Activated CD4-positive, alpha-beta T cell treated with anti-CD3 and anti-CD28 coated beads for 36 hours (primary cell): ENCODE data around the gene PLLP. TPM values are rescaled to one million over a fixed set of nuclear protein-coding genes. Genes with fewer than 3 reads are reported as not detected.

Experiments
- ATAC-seq: fragments of 200-7000 bp; cut with Tn5 transposase; one replicate; pipeline ENCODE4 v1.10.0; 2021; ENCODE audit warnings: mild to moderate bottlenecking, moderate library complexity
- CTCF ChIA-PET: fragments of 350-600 bp; sonication (Branson Sonifier 250); formaldehyde crosslinking; loops from one replicate; lab custom pipeline; 2021; ENCODE audit warnings: antibody characterized with exemption; lab: Charles Lee
- POLR2A ChIA-PET: fragments of 350-600 bp; sonication (Branson Sonifier 250); formaldehyde crosslinking; loops from one replicate; lab custom pipeline; 2021; ENCODE audit warnings: antibody characterized with exemption, inconsistent platforms; lab: Charles Lee
- DNase-seq: peaks from one replicate; pipeline ENCODE4 v3.0.0-alpha.2; 2020
- H3K27ac Mint-ChIP-seq: one replicate; pipeline ENCODE4 v1.8.0; 2021; ENCODE audit warnings: mixed read lengths
- H3K27me3 Mint-ChIP-seq: one replicate; pipeline ENCODE4 v1.8.0; 2021; ENCODE audit warnings: mixed read lengths
- H3K36me3 Mint-ChIP-seq: one replicate; pipeline ENCODE4 v1.8.0; 2021; ENCODE audit warnings: low read depth, mixed read lengths
- H3K4me1 Mint-ChIP-seq: one replicate; pipeline ENCODE4 v1.8.0; 2021; ENCODE audit warnings: mixed read lengths
- H3K4me3 Mint-ChIP-seq: one replicate; pipeline ENCODE4 v1.8.0; 2021; ENCODE audit warnings: mild to moderate bottlenecking, moderate library complexity, mixed read lengths
- H3K9me3 Mint-ChIP-seq: one replicate; pipeline ENCODE4 v1.8.0; 2021; ENCODE audit warnings: low read depth, mixed read lengths
- intact Hi-C, 2 experiments: fragments of 100-400 bp; cut with DNase I in 1 of 2; cut with micrococcal nuclease in 1 of 2; formaldehyde crosslinking; loops; one replicate each; pipeline versions ENCODE4 v1.14.2 to v1.15.1; 2022 to 2024; cut with DNase I, micrococcal nuclease
- total RNA-seq, 2 experiments: library from RNA; stranded (reverse); gene quantifications; one replicate each; pipeline ENCODE4 v1.2.3, GENCODE V29; 2021

The PLLP gene
- total RNA-seq, 2 experiments from 2014 or later: 0.30 to 0.33 TPM

DNA sequence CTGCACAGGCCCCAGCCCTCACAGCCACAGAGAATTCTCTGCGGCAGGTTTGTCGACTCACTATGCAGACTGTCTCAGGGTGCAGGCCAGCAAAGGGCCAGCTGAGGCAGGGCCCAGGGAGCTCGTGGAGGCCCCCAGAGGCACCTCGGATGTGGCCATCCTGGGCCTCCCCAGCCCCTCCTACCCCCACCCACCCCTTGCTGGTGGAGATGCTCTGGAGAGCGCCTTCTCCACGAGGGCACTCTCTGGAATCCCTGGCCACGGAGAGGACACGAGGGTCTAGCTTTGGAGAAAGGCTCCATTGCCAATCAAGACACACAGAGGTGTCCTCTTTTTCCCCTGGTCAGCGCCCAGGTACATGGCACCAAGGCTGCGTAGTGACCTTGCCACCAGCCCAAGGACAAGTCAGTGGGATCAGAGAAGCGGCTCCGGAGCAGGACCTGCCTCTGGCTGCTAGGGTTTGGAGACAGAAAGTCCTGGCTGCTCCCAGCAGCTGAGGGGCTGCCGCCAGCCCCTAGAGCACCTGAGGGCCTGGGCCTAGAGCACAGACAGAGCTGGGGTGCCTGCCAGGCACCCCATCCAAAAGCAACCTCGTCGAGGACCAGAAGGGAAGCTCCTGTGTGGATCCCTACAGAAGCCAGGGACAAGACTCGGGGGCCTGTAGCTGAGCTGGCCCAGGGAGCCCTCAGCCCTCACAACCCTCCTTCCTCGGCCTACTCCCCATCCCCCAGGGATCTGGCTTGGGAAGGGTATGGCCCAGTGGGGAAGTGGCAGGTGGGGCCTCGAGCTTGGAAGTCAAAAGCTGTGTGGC, 20.7 kb downstream of the PLLP start:
- CTCF ChIA-PET: interaction anchor here (0.5 to 0.6 kb wide), 2 partner anchors 73 to 169 kb away, joined by 3 read pairs; no protein-coding TSS in a partner anchor
- no peak overlapping the region for H3K27ac Mint-ChIP-seq
- POLR2A ChIA-PET: no interaction called here
- H3K36me3 Mint-ChIP-seq: no peaks in the 10 kb centered on the region
- intact Hi-C loops: no loop called here
- H3K27me3 Mint-ChIP-seq: no peaks in the 10 kb centered on the region
- no peak for ATAC-seq
- no peaks in the 10 kb centered on the region for H3K9me3 Mint-ChIP-seq
- DNase-seq: no peak
- H3K4me3 Mint-ChIP-seq: no peak overlapping the region
- H3K4me1 Mint-ChIP-seq: peaks cover 55% of the 10 kb centered on the region

DNA sequence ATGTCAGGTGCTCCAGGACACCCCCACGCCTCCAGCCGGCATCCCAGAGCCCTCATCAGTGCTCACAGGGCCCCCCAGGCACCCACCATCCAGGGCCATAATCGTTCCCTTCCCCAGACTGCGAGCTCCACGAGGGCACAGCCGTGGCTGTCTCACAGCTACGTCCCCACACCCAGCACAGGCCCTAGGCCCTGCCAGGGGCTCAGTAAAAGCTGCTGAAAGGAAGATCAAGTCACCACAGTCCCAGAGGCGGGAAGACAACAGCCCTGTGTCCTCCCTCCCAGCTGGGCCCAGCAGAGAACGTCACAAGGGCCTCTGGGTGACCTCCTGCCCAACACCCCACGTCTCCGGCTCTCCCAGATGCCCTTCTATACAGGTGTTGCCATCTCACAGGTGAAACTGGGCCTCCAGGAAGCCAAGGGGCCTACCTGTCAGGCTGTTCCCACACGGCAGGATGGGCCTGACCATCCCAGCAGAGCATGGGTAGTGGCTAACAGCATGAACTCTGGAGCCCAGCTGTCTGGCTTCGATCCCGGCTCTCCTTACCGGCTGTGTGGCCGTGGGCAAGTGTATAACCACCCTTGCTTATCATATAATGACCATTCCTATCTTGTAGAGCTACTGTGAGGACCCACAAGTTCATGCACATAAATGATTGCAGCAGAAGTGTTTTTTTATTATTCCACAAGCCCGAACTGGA, 21.5 kb downstream of the PLLP start:
- DNase-seq (no peak), ATAC-seq (no peak)
- ChIA-PET CTCF (no interaction called here), POLR2A (no interaction called here)
- Mint-ChIP-seq H3K27me3 (no peaks in the 10 kb centered on the region), H3K27ac (no peak overlapping the region), H3K4me3 (no peak overlapping the region), H3K9me3 (no peaks in the 10 kb centered on the region), H3K36me3 (no peaks in the 10 kb centered on the region), H3K4me1 (peaks cover 47% of the 10 kb centered on the region)
- intact Hi-C loops: no loop called here

DNA sequence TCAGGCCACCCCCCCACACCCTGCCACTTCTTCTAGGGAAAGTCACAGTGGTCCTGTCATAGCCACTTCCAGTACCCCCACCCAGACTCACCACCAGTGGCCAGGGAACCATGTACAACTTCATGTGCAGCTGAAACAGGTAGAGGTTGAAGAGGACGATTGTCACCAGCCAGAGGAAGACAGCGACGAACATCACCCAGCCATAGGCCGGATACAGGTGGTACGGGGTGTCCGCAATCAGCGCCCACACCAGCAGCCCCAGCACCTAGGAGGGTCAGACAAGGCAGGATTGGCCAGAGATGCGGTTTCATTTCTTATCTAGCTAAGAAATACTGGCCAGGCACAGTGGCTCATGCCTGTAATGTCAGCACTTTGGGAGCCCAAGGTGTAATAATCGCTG, 22.7 kb downstream of the PLLP start:
- H3K36me3 Mint-ChIP-seq: no peaks in the 10 kb centered on the region
- H3K4me3 Mint-ChIP-seq: no peak overlapping the region
- no peak for DNase-seq
- POLR2A ChIA-PET: interaction anchor here (1.3 kb wide), 1 partner anchor 11 kb away, joined by 3 read pairs; no protein-coding TSS in a partner anchor
- peaks cover 36% of the 10 kb centered on the region for H3K4me1 Mint-ChIP-seq
- no peaks in the 10 kb centered on the region for H3K27me3 Mint-ChIP-seq
- H3K27ac Mint-ChIP-seq: no peak overlapping the region
- no peak for ATAC-seq
- intact Hi-C loops: no loop called here
- H3K9me3 Mint-ChIP-seq: no peaks in the 10 kb centered on the region
- CTCF ChIA-PET: no interaction called here

DNA sequence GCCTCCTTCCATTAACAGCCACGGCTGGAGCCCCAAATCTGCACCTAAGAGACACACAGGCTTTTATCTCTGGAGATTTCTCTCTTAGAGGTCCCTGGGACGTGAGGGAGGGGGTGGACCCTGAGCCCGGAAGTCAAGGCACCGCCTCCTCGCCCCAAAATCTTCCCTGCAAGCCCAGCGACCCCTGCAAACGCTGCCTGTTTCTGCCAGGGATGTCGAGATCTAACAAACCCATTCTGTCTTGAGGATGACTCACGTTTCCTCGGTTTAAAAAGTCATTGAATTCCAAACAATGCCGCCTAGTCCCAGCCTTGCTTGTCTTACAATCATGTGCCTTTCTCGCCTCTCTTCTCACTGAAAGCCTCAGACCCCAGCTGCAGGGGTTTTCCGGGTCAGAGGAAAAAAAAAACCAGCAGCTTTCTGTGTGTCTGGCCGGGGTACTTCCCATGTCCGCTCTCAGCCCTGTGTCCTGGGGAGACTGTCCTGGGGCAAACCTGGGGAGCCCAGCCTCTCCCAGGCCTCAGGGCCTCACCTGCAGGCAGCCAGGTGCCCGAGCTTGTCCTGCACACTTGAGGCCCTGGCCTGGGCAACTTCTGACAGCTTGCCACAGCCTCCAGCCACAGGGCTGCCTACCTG, 24.1 kb downstream of the PLLP start:
- no peaks in the 10 kb centered on the region for H3K9me3 Mint-ChIP-seq
- peak overlapping the region; percentile 82 for H3K27ac Mint-ChIP-seq
- intact Hi-C loops: no loop called here
- no peaks in the 10 kb centered on the region for H3K27me3 Mint-ChIP-seq
- peak overlapping the region; percentile 21 for H3K4me3 Mint-ChIP-seq
- peak; percentile 63 for ATAC-seq
- peaks cover 23% of the 10 kb centered on the region for H3K4me1 Mint-ChIP-seq
- H3K36me3 Mint-ChIP-seq: no peaks in the 10 kb centered on the region
- DNase-seq: peak; percentile 30
- CTCF ChIA-PET: interaction anchor here (0.6 to 1.4 kb wide), 3 partner anchors 8 to 152 kb away, joined by 3 read pairs; no protein-coding TSS in a partner anchor
- POLR2A ChIA-PET: interaction anchor here (1.3 kb wide), 1 partner anchor 10 kb away, joined by 3 read pairs; no protein-coding TSS in a partner anchor

DNA sequence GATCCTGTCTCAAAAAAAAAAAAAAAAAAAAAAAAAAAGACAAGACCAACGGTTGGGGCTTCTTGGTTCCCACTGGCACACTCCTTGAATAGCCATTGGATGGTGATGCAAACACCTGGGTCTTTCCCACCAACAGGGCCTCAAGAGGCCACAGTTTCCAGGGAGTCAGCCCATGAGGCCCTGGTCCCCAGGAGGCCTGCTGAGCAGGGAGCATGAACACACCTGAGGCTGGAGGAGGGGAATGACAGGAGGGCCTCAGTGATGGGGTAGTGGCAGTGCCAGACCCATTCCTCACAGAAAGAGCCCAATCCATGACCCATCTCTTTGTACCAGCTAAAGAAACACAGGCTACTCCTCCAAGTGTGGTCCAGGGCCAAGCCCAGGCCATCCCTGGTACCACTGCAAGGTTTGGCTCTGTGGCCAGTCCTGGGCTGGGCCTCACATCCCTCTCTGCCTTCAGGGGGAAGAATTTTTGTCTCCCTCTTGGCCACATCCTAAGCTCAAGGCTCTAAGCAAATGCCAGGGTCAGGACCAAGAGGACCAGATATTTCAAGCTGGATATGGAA, 25.5 kb downstream of the PLLP start:
- Mint-ChIP-seq H3K4me1 (peaks cover 15% of the 10 kb centered on the region), H3K9me3 (no peaks in the 10 kb centered on the region), H3K27me3 (no peaks in the 10 kb centered on the region), H3K4me3 (no peak overlapping the region), H3K36me3 (no peaks in the 10 kb centered on the region), H3K27ac (no peak overlapping the region)
- ATAC-seq (no peak), DNase-seq (no peak)
- CTCF ChIA-PET: interaction anchor here (1.1 kb wide), 1 partner anchor 9 kb away, joined by 3 read pairs; no protein-coding TSS in a partner anchor
- POLR2A ChIA-PET: interaction anchor here (0.6 to 0.7 kb wide), 3 partner anchors 10 to 64 kb away, joined by 3 to 4 read pairs (median 3); no protein-coding TSS in a partner anchor
- intact Hi-C loops: no loop called here

DNA sequence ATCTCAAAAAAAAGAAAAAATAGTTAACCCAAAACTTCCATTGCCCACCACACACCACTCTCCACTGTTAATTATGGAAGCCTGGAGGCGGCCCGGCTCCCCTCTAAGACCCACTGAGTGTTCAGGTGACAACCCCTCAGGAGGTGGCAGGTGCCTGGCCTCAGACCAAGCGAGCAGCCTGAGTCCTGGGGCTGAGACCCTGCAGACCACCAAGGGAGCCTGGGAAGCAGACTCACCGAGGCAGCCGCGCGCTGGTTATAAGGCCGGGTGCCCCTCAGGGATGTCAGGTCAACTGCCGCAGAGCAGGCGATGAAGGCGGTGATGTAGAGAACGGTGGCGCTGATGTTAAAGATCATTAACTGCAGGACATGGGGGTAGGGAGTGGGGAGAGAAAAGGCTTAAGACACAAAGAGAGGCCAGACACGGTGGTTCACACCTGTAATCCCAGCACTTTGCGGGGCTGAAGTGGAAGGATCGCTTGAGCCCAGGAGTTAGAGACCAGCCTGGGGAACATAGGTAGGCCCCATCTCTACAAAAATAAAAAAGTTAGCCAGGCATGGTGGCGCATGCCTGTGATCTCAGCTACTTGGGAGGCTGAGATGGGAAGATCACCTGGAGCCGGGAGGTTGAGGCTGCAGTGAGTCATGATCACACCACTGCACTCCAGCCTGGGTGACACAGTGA, 26.1 kb downstream of the PLLP start:
- Mint-ChIP-seq H3K4me3 (no peak overlapping the region), H3K27me3 (no peaks in the 10 kb centered on the region), H3K27ac (no peak overlapping the region), H3K4me1 (peaks cover 15% of the 10 kb centered on the region), H3K36me3 (no peaks in the 10 kb centered on the region), H3K9me3 (no peaks in the 10 kb centered on the region)
- no peak for ATAC-seq
- no peak for DNase-seq
- ChIA-PET CTCF (interaction anchor here (0.7 to 2.0 kb wide), 2 partner anchors 9 to 422 kb away, joined by 3 to 5 read pairs; no protein-coding TSS in a partner anchor), POLR2A (interaction anchor here (0.6 kb wide), 1 partner anchor 63 kb away, joined by 3 read pairs; no protein-coding TSS in a partner anchor)
- intact Hi-C loops: no loop called here

DNA sequence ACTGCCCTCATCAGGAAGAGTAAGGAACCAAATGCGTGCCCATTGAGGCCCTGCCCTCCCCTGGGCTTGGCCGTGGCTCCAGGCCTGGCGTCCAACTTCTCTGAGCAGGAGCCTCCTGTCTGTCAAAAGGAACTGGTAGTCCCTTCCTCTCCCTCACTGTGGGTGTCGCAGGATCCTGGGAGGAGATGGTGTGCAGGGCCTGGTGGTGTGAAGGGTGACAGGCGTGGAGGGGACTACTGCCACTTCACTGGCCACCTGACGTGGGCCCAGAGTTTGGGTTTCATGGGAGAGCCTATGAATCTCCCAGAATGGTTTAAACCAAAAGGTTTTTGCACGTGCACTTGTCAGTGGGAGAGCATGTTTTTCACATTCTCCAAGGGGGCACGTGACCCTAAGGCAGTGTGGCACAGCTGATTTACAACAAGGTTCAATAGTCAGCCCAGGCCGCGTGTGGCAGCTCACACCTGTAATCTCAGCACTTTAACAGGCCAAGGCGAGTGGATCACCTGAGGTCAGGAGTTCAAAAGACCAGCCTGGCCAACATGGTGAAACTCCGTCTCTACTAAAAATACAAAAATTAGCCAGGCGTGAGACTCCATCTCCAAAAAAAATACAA, 26.9 kb downstream of the PLLP start:
- ChIA-PET POLR2A (no interaction called here), CTCF (interaction anchor here (0.7 to 2.0 kb wide), 2 partner anchors 9 to 421 kb away, joined by 3 to 5 read pairs; no protein-coding TSS in a partner anchor)
- no peaks in the 10 kb centered on the region for H3K9me3 Mint-ChIP-seq
- peaks cover 15% of the 10 kb centered on the region for H3K4me1 Mint-ChIP-seq
- H3K27ac Mint-ChIP-seq: no peak overlapping the region
- ATAC-seq: no peak
- no peaks in the 10 kb centered on the region for H3K27me3 Mint-ChIP-seq
- DNase-seq: no peak
- no peak overlapping the region for H3K4me3 Mint-ChIP-seq
- peaks cover 5% of the 10 kb centered on the region for H3K36me3 Mint-ChIP-seq
- intact Hi-C loops: no loop called here

DNA sequence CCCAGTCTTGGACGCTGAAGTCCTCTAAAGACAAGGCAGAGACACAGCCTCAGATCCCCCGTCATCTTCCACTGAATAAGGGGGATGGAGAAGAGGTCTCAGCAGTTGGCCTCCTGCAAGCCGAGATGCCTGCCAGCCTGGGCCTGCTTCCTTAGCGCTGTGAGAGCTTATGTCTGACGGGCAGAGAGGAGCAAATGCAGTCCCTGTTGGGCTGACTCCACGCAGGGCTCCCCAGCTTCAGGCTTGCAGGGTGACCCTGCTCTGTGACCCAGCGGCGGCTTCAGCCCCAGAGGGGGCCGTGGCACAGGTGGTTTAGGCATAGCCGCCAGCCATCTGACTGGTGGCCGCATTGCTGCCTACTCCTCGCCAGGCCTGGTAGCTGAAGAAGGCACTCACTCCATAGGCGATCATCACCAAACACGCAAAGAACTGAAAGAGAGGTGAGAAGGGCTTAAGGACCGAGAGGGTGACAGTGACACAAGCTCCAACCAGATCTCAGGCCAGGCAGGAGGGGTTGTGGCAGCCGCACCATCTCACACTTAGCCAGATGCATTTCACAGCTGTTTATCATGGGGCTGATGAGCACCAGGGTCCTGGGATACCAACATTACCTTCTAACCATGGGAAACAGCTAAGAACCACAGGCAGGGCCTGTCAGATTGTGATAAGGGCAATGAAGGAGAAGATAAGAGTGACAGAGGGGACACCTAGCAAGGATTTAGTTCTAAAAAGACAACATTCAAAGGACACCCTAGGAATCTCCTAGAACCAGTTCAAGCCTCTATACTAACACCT, 27.7 kb downstream of the PLLP start:
- intact Hi-C loops: no loop called here
- Mint-ChIP-seq H3K27ac (no peak overlapping the region), H3K27me3 (no peaks in the 10 kb centered on the region), H3K4me3 (no peak overlapping the region), H3K36me3 (peaks cover 12% of the 10 kb centered on the region), H3K9me3 (no peaks in the 10 kb centered on the region), H3K4me1 (peaks cover 15% of the 10 kb centered on the region)
- ATAC-seq (no peak), DNase-seq (no peak)
- ChIA-PET POLR2A (no interaction called here), CTCF (interaction anchor here (2.0 kb wide), 1 partner anchor 8 kb away, joined by 5 read pairs; no protein-coding TSS in a partner anchor)

DNA sequence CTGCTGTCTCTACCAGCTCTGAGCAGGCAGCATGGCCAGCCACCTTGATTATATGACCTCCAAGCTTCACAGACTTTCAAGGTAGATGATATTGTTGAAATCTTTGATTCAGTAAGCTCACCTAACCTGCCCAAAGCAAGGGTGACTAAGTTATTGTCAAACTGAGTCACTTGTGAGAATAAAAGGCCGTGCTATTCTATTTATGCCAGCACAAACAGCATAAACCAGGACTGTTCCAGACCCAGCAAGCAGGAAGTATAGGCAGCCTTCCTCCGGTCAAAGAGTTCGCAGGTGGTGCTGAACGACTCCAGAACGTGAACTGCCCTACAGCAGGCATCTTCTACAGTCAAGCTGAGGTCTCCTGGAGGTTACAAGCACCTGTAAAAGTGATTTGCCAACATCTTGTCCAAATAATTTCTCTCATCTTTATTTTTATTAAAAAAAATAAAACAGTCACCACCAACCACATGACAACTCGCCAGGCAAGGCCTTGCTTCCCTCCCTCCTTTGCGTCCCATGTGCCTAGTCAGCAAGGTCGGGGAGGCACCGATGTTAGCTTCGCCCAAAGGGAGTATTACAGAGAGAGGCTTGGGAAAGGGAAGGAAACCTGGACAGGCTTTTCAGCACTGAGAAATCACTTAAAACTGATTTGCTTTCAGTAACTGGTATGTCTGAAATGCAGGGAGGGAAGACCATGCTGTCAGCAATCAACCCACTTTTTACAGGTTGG, 28.6 kb downstream of the PLLP start:
- Mint-ChIP-seq H3K36me3 (peaks cover 16% of the 10 kb centered on the region), H3K4me3 (no peak overlapping the region), H3K4me1 (peaks cover 14% of the 10 kb centered on the region), H3K27me3 (no peaks in the 10 kb centered on the region), H3K27ac (no peak overlapping the region), H3K9me3 (no peaks in the 10 kb centered on the region)
- CTCF ChIA-PET: interaction anchor here (0.8 to 1.0 kb wide), 2 partner anchors 10 to 161 kb away, joined by 3 to 4 read pairs; no protein-coding TSS in a partner anchor
- DNase-seq: no peak
- intact Hi-C loops: no loop called here
- POLR2A ChIA-PET: interaction anchor here (0.6 kb wide), 1 partner anchor 122 kb away, joined by 3 read pairs; no protein-coding TSS in a partner anchor
- ATAC-seq: no peak
